Erythroblast (primary cell): ENCODE data around the gene GYPC.
"Not testable (repeated sequence)": the region's sequence is repeated elsewhere in the genome, so short reads cannot be mapped to it uniquely, and the experiment has no call there.

Experiments
- GATA1 ChIP-seq: IDR thresholded peaks from 2 replicates; pipeline ENCODE4 v1.6.1; 2011; ENCODE audit warnings: low read depth, mild to moderate bottlenecking, control low read depth, low read length, moderate library complexity
- POLR2A ChIP-seq: IDR thresholded peaks from 2 replicates; pipeline ENCODE4 v1.6.1; 2011; ENCODE audit warnings: mild to moderate bottlenecking, low read length

DNA sequence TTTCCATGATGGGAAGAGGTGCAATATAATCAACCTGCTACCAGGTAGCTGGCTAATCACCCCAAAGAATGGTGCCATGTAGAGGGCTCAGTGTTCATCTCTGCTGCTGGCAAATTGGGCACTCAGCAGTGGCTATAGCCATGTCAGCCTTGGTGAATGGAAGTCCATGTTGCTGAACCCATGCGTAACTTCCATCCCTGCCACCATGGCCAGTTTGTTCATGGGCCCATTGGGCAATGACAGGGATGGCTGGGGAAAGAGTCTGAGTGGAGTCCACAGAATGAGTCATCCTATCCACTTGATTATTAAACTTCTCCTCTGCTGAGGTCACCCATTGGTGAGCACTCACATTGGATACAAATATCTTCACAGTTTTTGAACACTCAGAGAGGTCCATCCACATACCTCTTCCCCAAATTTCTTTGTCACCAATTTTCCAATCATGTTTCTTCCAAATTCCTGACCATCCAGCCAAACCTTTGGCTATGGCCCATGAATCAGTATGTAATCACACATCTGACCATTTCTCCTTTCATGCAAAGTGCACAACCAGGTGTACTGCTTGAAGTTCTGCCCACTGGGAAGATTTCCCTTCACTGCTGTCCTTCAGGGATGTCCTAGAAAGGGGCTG, 8.1 kb upstream of the GYPC start:
- not testable (repeated sequence) for TF ChIP-seq POLR2A, GATA1
